GM23338 (cell line): ENCODE data around the gene DAB2. TPM values are rescaled to one million over a fixed set of nuclear protein-coding genes. Genes with fewer than 3 reads are reported as not detected.
"Not testable (repeated sequence)": the region's sequence is repeated elsewhere in the genome, so short reads cannot be mapped to it uniquely, and the experiment has no call there.

Experiments used
- ATAC-seq: fragments of 200-7000 bp; cut with Tn5 transposase; 3 replicates; pipeline ENCODE4 v1.9.1; 2020
- DNase-seq: peaks from one replicate; pipeline ENCODE4 v3.0.0-alpha.2; 2015; ENCODE audit warnings: low spot score
- H2AFZ ChIP-seq: fragments of 200-600 bp; sonication (generic); 2 replicates; pipeline ENCODE4 v1.8.0; 2016; ENCODE audit warnings: antibody characterized with exemption, mild to moderate bottlenecking, moderate library complexity
- H3F3A ChIP-seq: fragments of 200-600 bp; sonication (generic); replicated peaks from 2 replicates; pipeline ENCODE4 v1.8.0; 2017; ENCODE audit warnings: antibody characterized with exemption, mixed run types, low read depth
- H3K27ac ChIP-seq: fragments of 200-600 bp; sonication (generic); 2 replicates; pipeline ENCODE4 v1.6.1; 2016; ENCODE audit warnings: low read depth
- H3K27me3 ChIP-seq: fragments of 200-600 bp; sonication (generic); 2 replicates; pipeline ENCODE4 v1.8.0; 2016; ENCODE audit warnings: mild to moderate bottlenecking, mixed run types, moderate library complexity; ENCODE audit not compliant: insufficient read depth
- H3K36me3 ChIP-seq: fragments of 200-600 bp; sonication (generic); 2 replicates; pipeline ENCODE4 v1.8.0; 2016; ENCODE audit warnings: mild to moderate bottlenecking; ENCODE audit not compliant: insufficient read depth
- H3K4me1 ChIP-seq: fragments of 200-600 bp; sonication (generic); 2 replicates; pipeline ENCODE4 v1.8.0; 2016; ENCODE audit warnings: mild to moderate bottlenecking, moderate library complexity; ENCODE audit not compliant: insufficient read depth
- H3K4me2 ChIP-seq: fragments of 200-600 bp; sonication (generic); 2 replicates; pipeline ENCODE4 v1.7.1; 2017; ENCODE audit warnings: mixed run types
- H3K4me3 ChIP-seq: fragments of 200-600 bp; sonication (generic); 2 replicates; pipeline ENCODE4 v1.6.1; 2016; ENCODE audit warnings: mixed run types
- H3K79me2 ChIP-seq: fragments of 200-600 bp; sonication (generic); replicated peaks from 2 replicates; pipeline ENCODE4 v1.8.0; 2017; ENCODE audit warnings: mild to moderate bottlenecking; ENCODE audit not compliant: insufficient read depth
- H3K9me2 ChIP-seq: fragments of 200-600 bp; sonication (generic); 2 replicates; pipeline ENCODE4 v1.8.0; 2017; ENCODE audit not compliant: insufficient read depth
- H4K20me1 ChIP-seq: fragments of 200-600 bp; sonication (generic); replicated peaks from 2 replicates; pipeline ENCODE4 v1.8.0; 2017; ENCODE audit warnings: mild to moderate bottlenecking; ENCODE audit not compliant: insufficient read depth
- H3K27ac Mint-ChIP-seq: 2 replicates; pipeline ENCODE4 v1.8.0; 2020; ENCODE audit warnings: inconsistent platforms, mild to moderate bottlenecking, moderate library complexity, mixed read lengths
- H3K27me3 Mint-ChIP-seq: 3 replicates; pipeline ENCODE4 v1.8.0; 2022; ENCODE audit warnings: low read depth, mild to moderate bottlenecking, moderate library complexity, mixed read lengths, inconsistent platforms; ENCODE audit not compliant: insufficient read depth, poor library complexity
- H3K36me3 Mint-ChIP-seq: 3 replicates; pipeline ENCODE4 v1.8.0; 2021; ENCODE audit warnings: low read depth, mild to moderate bottlenecking, inconsistent platforms, moderate library complexity, mixed read lengths
- H3K4me1 Mint-ChIP-seq: 3 replicates; pipeline ENCODE4 v1.8.0; 2020; ENCODE audit warnings: mild to moderate bottlenecking, inconsistent platforms, mixed read lengths
- H3K4me3 Mint-ChIP-seq: 3 replicates; pipeline ENCODE4 v1.8.0; 2021; ENCODE audit warnings: moderate library complexity, mild to moderate bottlenecking, inconsistent platforms, mixed read lengths
- H3K9me3 Mint-ChIP-seq: 3 replicates; pipeline ENCODE4 v1.8.0; 2020; ENCODE audit warnings: moderate library complexity, mild to moderate bottlenecking, inconsistent platforms, mixed read lengths
- CTCF ChIP-seq, 2 experiments: fragments of 200-600 bp in 1 of 2; sonication (generic) in 1 of 2; conservative IDR thresholded peaks; 2 replicates each; pipeline versions ENCODE4 v1.5.1 to v1.6.1; 2016 to 2017; ENCODE audit warnings: antibody characterized with exemption in 2 of 2, low read depth in 2 of 2, mild to moderate bottlenecking in 2 of 2, moderate library complexity in 1 of 2
- ETS1 ChIP-seq: IDR thresholded peaks from 2 replicates; pipeline ENCODE4 v1.6.1; 2016; ENCODE audit warnings: antibody characterized with exemption
- EZH2phosphoT487 ChIP-seq: fragments of 200-600 bp; sonication (generic); IDR thresholded peaks from one replicate; pipeline ENCODE4 v1.8.1; 2018; ENCODE audit warnings: antibody characterized with exemption; ENCODE audit not compliant: unreplicated experiment
- NANOG ChIP-seq: IDR thresholded peaks from 2 replicates; pipeline ENCODE4 v1.6.1; 2016; ENCODE audit warnings: antibody characterized with exemption, borderline replicate concordance
- POLR2AphosphoS5 ChIP-seq: IDR thresholded peaks from 2 replicates; pipeline ENCODE4 v1.6.1; 2016; ENCODE audit warnings: antibody characterized with exemption, low read depth
- REST ChIP-seq: IDR thresholded peaks from one replicate; pipeline ENCODE4 v1.6.1; 2018; ENCODE audit warnings: antibody characterized with exemption; ENCODE audit not compliant: unreplicated experiment
- STAT1 ChIP-seq: IDR thresholded peaks from one replicate; pipeline ENCODE4 v1.6.1; 2016; ENCODE audit warnings: antibody characterized with exemption; ENCODE audit not compliant: unreplicated experiment
- ZNF114 ChIP-seq: fragments of 250-450 bp; sonication (Bioruptor Pico); IDR thresholded peaks from 2 replicates; pipeline ENCODE4 v1.5.0; 2020; ENCODE audit warnings: mild to moderate bottlenecking, moderate library complexity
- ZNF331 ChIP-seq: fragments of 250-450 bp; sonication (Bioruptor Pico); IDR thresholded peaks from 2 replicates; pipeline ENCODE4 v1.5.0; 2020; ENCODE audit warnings: low read depth, mild to moderate bottlenecking, moderate library complexity
- polyA plus RNA-seq: library from polyadenylated mRNA; unstranded; fragments of >200 nt; fragmentation: Nextera tagmentation; extraction: Ambion mirVana; gene quantifications from 2 replicates; pipeline ENCODE4 v1.2.1, GENCODE V29; 2016
- total RNA-seq: library from RNA; depleted of rRNA; stranded (reverse); fragments of >200 nt; shearing (Covaris generic); gene quantifications from 2 replicates; pipeline ENCODE4 v1.2.3, GENCODE V29; 2014
- TF ChIP-seq, protein P1 (sequence below): fragments of 250-450 bp; sonication (Bioruptor Pico); IDR thresholded peaks from 2 replicates; pipeline ENCODE4 v1.5.0; 2020; ENCODE audit warnings: mild to moderate bottlenecking, moderate library complexity

DAB2 gene
- total and polyA plus RNA-seq, 2 experiments from 2014 or later, result 6.4 to 8.4 TPM

GRCh38 chr5:39334296-39334695 is 90.5 kb downstream of the DAB2 start:
- Mint-ChIP-seq H3K36me3 (peaks cover 12% of the 10 kb centered on the region), H3K9me3 (peaks cover 26% of the 10 kb centered on the region)
- not testable (repeated sequence) for H3K27me3 ChIP-seq, H3K4me2 ChIP-seq, H3K4me3 ChIP-seq, DNase-seq, H3K4me1 ChIP-seq, H3K4me3 Mint-ChIP-seq, H3K9me2 ChIP-seq, ATAC-seq, H3K4me1 Mint-ChIP-seq, H3F3A ChIP-seq, H3K27ac ChIP-seq, H3K36me3 ChIP-seq, H3K27ac Mint-ChIP-seq, H3K27me3 Mint-ChIP-seq, H3K79me2 ChIP-seq, H2AFZ ChIP-seq, H4K20me1 ChIP-seq

DNA sequence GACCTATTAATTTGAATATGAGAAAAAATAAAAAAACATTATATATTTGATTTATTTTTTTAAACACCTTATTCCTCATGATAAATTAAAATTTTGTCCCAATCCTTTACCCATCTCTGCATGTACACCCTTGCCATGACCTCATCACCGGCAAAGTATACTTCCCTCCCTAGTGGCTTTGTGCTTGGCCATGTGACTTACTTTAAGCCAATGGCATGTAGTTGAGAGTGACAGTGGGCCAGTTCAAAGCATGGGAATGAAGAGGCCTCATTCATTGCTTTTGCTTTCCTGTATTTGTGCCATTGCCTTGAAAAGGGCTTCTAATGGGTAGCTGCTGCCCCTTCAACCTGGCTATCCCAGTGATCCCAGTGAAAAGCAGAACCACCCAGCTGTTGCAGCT is 91.7 kb downstream of the DAB2 start:
- H4K20me1 ChIP-seq, result no peaks in the 10 kb centered on the region
- ATAC-seq (no peak), DNase-seq (no peak)
- Mint-ChIP-seq H3K4me3 (no peak overlapping the region), H3K9me3 (peaks cover 26% of the 10 kb centered on the region), H3K27me3 (no peaks in the 10 kb centered on the region), H3K36me3 (peaks cover 12% of the 10 kb centered on the region), H3K27ac (no peak overlapping the region), H3K4me1 (peaks cover 4% of the 10 kb centered on the region; the same call in 1 of the 3 replicates)
- no peak overlapping the region for H2AFZ ChIP-seq
- no peak overlapping the region for H3K4me2 ChIP-seq
- H3K79me2 ChIP-seq, result no peaks in the 10 kb centered on the region
- TF ChIP-seq, protein P1, sequence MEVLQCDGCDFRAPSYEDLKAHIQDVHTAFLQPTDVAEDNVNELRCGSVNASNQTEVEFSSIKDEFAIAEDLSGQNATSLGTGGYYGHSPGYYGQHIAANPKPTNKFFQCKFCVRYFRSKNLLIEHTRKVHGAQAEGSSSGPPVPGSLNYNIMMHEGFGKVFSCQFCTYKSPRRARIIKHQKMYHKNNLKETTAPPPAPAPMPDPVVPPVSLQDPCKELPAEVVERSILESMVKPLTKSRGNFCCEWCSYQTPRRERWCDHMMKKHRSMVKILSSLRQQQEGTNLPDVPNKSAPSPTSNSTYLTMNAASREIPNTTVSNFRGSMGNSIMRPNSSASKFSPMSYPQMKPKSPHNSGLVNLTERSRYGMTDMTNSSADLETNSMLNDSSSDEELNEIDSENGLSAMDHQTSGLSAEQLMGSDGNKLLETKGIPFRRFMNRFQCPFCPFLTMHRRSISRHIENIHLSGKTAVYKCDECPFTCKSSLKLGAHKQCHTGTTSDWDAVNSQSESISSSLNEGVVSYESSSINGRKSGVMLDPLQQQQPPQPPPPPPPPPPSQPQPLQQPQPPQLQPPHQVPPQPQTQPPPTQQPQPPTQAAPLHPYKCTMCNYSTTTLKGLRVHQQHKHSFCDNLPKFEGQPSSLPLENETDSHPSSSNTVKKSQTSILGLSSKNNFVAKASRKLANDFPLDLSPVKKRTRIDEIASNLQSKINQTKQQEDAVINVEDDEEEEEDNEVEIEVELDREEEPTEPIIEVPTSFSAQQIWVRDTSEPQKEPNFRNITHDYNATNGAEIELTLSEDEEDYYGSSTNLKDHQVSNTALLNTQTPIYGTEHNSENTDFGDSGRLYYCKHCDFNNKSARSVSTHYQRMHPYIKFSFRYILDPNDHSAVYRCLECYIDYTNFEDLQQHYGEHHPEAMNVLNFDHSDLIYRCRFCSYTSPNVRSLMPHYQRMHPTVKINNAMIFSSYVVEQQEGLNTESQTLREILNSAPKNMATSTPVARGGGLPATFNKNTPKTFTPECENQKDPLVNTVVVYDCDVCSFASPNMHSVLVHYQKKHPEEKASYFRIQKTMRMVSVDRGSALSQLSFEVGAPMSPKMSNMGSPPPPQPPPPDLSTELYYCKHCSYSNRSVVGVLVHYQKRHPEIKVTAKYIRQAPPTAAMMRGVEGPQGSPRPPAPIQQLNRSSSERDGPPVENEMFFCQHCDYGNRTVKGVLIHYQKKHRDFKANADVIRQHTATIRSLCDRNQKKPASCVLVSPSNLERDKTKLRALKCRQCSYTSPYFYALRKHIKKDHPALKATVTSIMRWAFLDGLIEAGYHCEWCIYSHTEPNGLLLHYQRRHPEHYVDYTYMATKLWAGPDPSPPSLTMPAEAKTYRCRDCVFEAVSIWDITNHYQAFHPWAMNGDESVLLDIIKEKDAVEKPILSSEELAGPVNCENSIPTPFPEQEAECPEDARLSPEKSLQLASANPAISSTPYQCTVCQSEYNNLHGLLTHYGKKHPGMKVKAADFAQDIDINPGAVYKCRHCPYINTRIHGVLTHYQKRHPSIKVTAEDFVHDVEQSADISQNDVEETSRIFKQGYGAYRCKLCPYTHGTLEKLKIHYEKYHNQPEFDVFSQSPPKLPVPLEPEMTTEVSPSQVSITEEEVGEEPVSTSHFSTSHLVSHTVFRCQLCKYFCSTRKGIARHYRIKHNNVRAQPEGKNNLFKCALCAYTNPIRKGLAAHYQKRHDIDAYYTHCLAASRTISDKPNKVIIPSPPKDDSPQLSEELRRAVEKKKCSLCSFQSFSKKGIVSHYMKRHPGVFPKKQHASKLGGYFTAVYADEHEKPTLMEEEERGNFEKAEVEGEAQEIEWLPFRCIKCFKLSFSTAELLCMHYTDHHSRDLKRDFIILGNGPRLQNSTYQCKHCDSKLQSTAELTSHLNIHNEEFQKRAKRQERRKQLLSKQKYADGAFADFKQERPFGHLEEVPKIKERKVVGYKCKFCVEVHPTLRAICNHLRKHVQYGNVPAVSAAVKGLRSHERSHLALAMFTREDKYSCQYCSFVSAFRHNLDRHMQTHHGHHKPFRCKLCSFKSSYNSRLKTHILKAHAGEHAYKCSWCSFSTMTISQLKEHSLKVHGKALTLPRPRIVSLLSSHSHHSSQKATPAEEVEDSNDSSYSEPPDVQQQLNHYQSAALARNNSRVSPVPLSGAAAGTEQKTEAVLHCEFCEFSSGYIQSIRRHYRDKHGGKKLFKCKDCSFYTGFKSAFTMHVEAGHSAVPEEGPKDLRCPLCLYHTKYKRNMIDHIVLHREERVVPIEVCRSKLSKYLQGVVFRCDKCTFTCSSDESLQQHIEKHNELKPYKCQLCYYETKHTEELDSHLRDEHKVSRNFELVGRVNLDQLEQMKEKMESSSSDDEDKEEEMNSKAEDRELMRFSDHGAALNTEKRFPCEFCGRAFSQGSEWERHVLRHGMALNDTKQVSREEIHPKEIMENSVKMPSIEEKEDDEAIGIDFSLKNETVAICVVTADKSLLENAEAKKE (CRISPR knock-in tag), result no peak
- TF ChIP-seq ETS1, result no peak
- no peak for TF ChIP-seq ZNF331 (CRISPR knock-in tag)
- TF ChIP-seq REST, result no peak
- TF ChIP-seq CTCF (conservative IDR thresholded peaks at IDR 0.05; ENCODE audit: low read depth in 2 of 2), result no peak
- TF ChIP-seq NANOG, result no peak
- TF ChIP-seq STAT1, result no peak
- TF ChIP-seq POLR2AphosphoS5, result no peak
- no peak for TF ChIP-seq EZH2phosphoT487
- no peak for TF ChIP-seq ZNF114 (CRISPR knock-in tag)
- no peaks in the 10 kb centered on the region; the same call in 1 of the 2 replicates for H3K9me2 ChIP-seq
- no peak overlapping the region for H3K27ac ChIP-seq
- H3K36me3 ChIP-seq, result no peaks in the 10 kb centered on the region
- no peaks in the 10 kb centered on the region for H3K4me1 ChIP-seq
- H3K4me3 ChIP-seq, result no peak overlapping the region
- H3F3A ChIP-seq, result no peaks in the 10 kb centered on the region
- H3K27me3 ChIP-seq, result no peaks in the 10 kb centered on the region
